Choroid plexus epithelial cell (primary cell): ENCODE measurements around the gene TULP4.
"Not testable (repeated sequence)": the region's sequence is repeated elsewhere in the genome, so short reads cannot be mapped to it uniquely, and the experiment has no call there.

Experiments
- DNase-seq: peaks from one replicate; pipeline ENCODE4 v3.0.0-alpha.2; 2010; ENCODE audit warnings: low read depth
- H3K4me3 ChIP-seq: 2 replicates; pipeline ENCODE4 v1.5.1; 2011; ENCODE audit warnings: low read depth, mild to moderate bottlenecking, control low read depth, low read length, moderate library complexity
- TF ChIP-seq, protein P1 (sequence below): conservative IDR thresholded peaks from 2 replicates; pipeline ENCODE4 v1.5.1; 2011; ENCODE audit warnings: low read depth, mild to moderate bottlenecking, control low read depth, inconsistent platforms, low read length, moderate library complexity

TULP4 gene

DNA sequence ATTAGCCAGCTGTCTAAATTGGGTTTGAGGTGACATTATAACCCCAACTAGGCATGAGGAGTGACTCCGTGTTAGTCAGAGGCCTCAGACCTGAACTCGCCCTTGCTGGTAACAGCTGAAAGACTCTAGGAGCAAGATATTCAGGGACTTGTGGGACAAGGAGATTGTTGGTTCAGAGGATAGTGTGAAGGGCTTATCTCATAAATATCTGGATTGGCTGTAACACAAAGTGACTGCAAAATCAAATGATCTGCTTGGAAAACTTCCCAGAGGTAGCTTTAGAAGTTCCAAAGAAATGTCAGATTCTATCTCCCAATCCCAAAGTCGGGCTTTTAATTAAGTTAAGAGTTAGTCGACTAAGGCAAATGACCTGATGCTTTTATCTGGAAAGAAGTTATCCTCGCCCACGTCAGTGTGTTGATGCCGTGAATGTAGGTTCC lies 72.4 kb downstream of the TULP4 start:
- DNase-seq, result no peak
- H3K4me3 ChIP-seq, result no peak overlapping the region
- TF ChIP-seq, protein P1, sequence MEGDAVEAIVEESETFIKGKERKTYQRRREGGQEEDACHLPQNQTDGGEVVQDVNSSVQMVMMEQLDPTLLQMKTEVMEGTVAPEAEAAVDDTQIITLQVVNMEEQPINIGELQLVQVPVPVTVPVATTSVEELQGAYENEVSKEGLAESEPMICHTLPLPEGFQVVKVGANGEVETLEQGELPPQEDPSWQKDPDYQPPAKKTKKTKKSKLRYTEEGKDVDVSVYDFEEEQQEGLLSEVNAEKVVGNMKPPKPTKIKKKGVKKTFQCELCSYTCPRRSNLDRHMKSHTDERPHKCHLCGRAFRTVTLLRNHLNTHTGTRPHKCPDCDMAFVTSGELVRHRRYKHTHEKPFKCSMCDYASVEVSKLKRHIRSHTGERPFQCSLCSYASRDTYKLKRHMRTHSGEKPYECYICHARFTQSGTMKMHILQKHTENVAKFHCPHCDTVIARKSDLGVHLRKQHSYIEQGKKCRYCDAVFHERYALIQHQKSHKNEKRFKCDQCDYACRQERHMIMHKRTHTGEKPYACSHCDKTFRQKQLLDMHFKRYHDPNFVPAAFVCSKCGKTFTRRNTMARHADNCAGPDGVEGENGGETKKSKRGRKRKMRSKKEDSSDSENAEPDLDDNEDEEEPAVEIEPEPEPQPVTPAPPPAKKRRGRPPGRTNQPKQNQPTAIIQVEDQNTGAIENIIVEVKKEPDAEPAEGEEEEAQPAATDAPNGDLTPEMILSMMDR, result no peak

DNA sequence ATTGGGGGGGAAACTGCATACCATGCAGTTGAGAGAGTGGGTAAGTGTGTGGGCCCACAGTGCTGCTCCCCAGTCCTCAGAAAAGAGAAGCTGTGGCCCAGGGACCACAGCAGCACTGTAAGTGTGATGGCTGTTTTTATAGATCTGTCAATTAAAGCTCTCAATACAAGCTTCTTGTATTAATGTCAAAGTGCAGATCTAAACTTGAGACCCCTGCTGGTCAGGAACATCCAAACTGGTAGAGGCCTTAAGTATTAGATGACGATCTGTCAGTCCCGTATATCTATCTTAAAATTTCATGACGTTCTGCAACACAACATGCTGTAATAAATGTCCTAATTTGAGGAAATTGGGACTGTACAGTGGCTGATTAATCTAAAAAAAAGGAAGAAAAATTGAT lies 74.8 kb downstream of the TULP4 start:
- no peak overlapping the region for H3K4me3 ChIP-seq
- TF ChIP-seq, protein P1, result peak; percentile 29

DNA sequence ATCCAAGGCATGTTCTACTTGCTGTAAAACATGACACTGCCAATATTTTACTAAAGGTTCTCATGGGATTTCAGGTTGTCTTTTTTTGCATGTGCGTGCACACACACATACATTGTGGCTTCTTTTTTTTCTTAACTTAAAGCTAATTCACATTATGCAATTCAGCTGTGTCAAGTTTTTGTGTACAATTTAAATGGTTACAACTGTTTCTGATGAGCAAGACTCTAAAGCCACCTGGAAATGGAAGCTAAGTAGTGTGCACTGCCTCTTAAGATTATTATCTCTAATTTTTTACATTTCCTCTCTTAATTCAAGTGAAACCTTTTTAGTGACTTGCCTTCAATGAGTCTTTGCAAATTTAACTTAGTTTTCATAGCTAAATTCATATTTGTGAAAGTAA lies 75.3 kb downstream of the TULP4 start:
- DNase-seq, result no peak
- TF ChIP-seq, protein P1, result no peak
- H3K4me3 ChIP-seq, result no peak overlapping the region

More for the DNA sequence above, 74.8 kb downstream of the TULP4 start:
- DNase-seq, result no peak

DNA sequence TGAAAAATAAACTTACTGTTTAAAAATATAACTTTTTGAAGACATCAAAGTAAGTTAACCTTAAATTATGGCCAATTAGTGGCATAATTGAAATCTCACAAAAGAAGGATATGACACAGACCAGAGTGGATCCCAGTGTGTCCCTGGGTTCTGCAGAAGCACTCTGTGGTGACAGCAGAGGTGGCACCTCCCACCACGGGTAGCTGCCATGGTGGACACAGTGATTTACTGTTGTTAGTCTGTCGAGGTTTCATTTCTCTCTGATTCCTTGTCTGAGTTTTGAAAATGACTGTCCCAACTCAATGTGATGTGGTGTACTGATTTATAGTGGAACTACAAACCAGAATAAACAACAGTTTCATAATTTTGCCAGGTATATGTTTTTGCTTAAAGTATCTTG lies 76.5 kb downstream of the TULP4 start:
- TF ChIP-seq, protein P1, result no peak
- DNase-seq, result no peak
- H3K4me3 ChIP-seq, result no peak overlapping the region

DNA sequence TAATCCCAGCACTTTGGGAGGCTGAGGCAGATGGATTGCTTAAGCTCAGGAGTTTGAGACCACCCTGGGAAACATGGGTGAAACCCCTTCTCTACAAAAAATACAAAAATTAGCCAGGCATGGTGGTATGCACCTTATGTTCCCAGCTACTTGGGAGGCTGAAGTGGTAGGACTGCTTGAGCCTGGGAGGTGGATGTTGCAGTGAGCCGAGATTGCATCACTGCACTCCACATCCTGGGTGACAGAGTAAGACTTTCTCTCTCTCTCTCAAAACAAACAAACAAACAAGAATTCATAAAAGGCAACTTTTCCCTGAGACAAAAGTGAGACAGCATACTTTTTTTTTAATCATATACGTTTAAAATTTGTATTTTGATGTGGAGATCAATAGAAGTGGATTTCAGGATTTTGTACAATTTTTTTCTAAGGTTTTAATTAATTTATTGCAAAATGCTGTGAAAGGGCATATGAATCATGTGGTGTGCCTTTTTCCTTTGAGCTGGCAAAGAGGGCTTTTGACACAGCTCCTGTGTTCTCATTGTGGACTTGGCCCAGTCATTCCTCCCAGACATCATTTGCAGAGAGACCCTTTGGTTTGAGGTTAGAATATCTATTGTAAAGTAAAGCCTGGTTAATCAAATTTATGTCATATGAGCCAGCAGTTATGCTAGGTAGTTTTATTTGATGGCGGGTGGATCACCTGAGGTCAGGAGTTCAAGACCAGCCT lies 77.1 kb downstream of the TULP4 start:
- no peak overlapping the region for H3K4me3 ChIP-seq
- DNase-seq, result no peak
- TF ChIP-seq, protein P1, result no peak

DNA sequence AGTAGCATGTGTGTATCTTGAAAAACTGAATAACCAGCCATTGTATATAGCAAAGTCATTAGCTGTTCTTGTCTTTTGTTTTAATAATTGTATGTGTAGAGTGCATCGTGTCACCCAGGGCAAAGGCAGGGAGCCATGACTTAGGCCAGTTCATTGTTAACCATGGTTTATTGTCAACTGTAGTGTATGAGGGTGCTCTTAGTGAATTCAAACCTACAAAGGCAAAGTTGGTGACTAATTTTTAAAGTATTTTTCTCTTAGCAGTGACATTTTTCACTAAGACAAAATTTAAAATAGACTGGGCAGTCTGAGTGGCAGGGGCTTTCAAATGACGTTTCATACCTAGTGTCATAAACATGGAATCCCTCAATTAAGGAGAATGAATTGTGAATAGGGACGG lies 79.0 kb downstream of the TULP4 start:
- TF ChIP-seq, protein P1, result no peak
- DNase-seq, result no peak
- no peak overlapping the region for H3K4me3 ChIP-seq

DNA sequence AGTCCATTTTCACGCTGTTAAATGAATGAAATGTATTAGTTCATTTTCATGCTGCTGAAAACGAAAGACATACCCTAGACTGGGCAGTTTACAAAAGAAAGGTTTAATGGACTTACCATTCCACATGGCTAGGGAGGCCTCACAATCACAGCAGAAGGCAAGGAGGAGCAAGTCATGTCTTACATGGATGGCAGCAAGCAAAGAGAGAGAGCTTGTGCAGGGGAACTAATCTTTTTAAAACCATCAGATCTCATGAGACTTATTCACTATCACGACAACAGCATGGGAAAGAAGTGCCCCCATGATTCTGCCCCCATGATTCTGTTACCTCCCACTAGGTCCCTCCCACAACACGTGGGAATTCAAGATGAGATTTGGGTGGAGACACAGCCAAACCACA lies 79.7 kb downstream of the TULP4 start:
- not testable (repeated sequence) for H3K4me3 ChIP-seq, DNase-seq
